ENCODE results near the gene ZFAND6. TPM values are rescaled to one million over a fixed set of nuclear protein-coding genes. Genes with fewer than 3 reads are reported as not detected.

Gene ZFAND6
- total and polyA plus RNA-seq, 7 experiments from 2014 or later, result 51.0 to 113 (median 79.8) TPM

DNA sequence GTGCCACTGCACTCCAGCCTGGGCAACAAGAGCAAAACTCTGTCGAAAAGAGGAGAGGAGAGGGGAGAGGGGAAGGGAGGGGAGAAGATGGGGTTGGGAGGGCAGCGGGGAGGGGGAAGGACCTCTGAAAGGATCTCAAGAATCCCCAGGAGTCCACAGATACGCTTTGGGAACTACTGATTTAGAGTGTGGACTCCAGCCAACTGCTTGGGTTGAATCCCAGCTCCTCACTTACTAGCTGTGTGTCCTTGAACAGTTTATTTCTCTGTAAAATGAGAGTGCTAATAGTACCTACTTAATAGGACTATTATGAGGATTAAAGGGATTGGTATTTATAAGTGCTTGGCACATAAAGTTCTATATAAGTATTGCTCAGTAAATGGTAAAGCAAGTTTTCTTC lies 48.3 kb downstream of the ZFAND6 start:
- H3K36me3 Mint-ChIP-seq, result peaks cover 0 to 13% (median 4%) of the 10 kb centered on the region in 5 donors
- ATAC-seq (no peak), DNase-seq (no peak)
- ChIA-PET POLR2A (no interaction called here), CTCF (no interaction called here)
- intact Hi-C loops (cut with micrococcal nuclease), result no loop called here
- no peak overlapping the region for H3K4me3 ChIP-seq (ENCODE audit: low read length)
- H3K9me3 Mint-ChIP-seq, result no peaks in the 10 kb centered on the region
- H3K36me3 ChIP-seq (ENCODE audit: control insufficient read depth in 2 of 3, insufficient read depth in 3 of 3, low read length in 3 of 3), result peaks cover 0 to 4% (median 0%) of the 10 kb centered on the region in 3 experiments
- no peaks in the 10 kb centered on the region for H3K27me3 Mint-ChIP-seq
- H3K27ac ChIP-seq (ENCODE audit: low read depth, low read length), result no peak overlapping the region
- no peak overlapping the region for H3K27ac Mint-ChIP-seq
- H3K4me3 Mint-ChIP-seq, result no peak overlapping the region
- no peaks in the 10 kb centered on the region for H3K27me3 ChIP-seq (ENCODE audit: control insufficient read depth in 2 of 2, insufficient read depth in 2 of 2, low read length in 2 of 2)
- H3K9me3 ChIP-seq (ENCODE audit: control insufficient read depth in 2 of 3, low read length in 3 of 3), result no peaks in the 10 kb centered on the region
- peaks cover 0 to 8% of the 10 kb centered on the region in 2 donors for H3K4me1 ChIP-seq (ENCODE audit: control insufficient read depth in 2 of 2, insufficient read depth in 2 of 2, low read length in 2 of 2)
- peaks cover 6 to 75% (median 55%) of the 10 kb centered on the region in 7 donors for H3K4me1 Mint-ChIP-seq

DNA sequence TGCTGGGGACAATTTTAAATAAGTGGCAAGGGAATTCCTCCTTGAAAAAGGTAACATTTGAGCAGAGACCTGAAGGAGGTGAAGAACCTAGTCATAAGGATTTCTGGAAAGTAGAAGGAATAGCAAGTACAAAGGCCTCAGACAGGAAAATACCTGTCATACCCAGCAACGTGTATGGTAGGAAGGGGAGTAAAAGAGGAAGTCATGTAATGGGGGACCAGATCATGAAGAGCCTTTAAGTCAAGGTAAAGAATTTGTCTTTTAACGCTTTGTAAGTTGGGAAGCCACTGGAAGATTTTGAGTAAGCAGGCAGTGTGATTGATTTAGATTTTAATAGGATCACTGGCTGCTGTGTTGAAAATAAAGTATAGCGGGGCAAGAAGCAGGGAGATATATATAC lies 49.9 kb downstream of the ZFAND6 start:
- Histone ChIP-seq H3K4me1 (ENCODE audit: control insufficient read depth in 2 of 2, insufficient read depth in 2 of 2, low read length in 2 of 2) (peaks cover 0 to 8% of the 10 kb centered on the region in 2 donors), H3K9me3 (ENCODE audit: control insufficient read depth in 2 of 3, low read length in 3 of 3) (no peaks in the 10 kb centered on the region), H3K4me3 (ENCODE audit: low read length) (no peak overlapping the region), H3K27ac (ENCODE audit: low read depth, low read length) (no peak overlapping the region), H3K36me3 (ENCODE audit: control insufficient read depth in 2 of 3, insufficient read depth in 3 of 3, low read length in 3 of 3) (peaks cover 0 to 4% (median 0%) of the 10 kb centered on the region in 3 experiments), H3K27me3 (ENCODE audit: control insufficient read depth in 2 of 2, insufficient read depth in 2 of 2, low read length in 2 of 2) (no peaks in the 10 kb centered on the region)
- H3K9me3 Mint-ChIP-seq, result no peaks in the 10 kb centered on the region
- CTCF ChIA-PET, result no interaction called here
- no peak overlapping the region for H3K4me3 Mint-ChIP-seq
- H3K4me1 Mint-ChIP-seq, result peaks cover 10 to 79% (median 66%) of the 10 kb centered on the region in 7 donors
- DNase-seq (no peak), ATAC-seq (no peak)
- POLR2A ChIA-PET, result no interaction called here
- H3K27me3 Mint-ChIP-seq, result no peaks in the 10 kb centered on the region
- intact Hi-C loops (cut with micrococcal nuclease), result no loop called here
- peaks cover 0 to 5% (median 2%) of the 10 kb centered on the region in 5 donors for H3K36me3 Mint-ChIP-seq
- H3K27ac Mint-ChIP-seq, result no peak overlapping the region

DNA sequence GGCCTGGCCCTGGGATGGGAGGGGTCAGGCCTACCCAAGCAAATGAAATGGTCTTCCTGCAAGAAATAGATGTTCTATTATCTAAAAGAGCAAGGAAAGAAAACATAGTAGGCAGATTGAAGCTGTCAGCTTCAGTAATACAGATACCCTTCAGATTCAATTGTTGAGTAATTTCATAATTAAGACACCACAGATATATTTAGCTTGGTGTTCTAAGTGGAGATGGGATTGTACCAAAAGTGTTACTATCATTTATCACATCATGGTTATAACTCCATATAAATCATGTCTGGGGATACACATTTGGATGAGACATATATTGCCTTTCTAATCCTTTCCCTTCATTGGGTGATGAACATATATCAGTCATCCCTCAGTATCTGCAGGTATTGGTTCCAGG lies 51.4 kb downstream of the ZFAND6 start:
- ChIA-PET CTCF (no interaction called here), POLR2A (no interaction called here)
- no peaks in the 10 kb centered on the region for H3K4me1 ChIP-seq (ENCODE audit: control insufficient read depth in 2 of 2, insufficient read depth in 2 of 2, low read length in 2 of 2)
- no peak overlapping the region for H3K4me3 ChIP-seq (ENCODE audit: low read length)
- Mint-ChIP-seq H3K9me3 (no peaks in the 10 kb centered on the region), H3K27me3 (no peaks in the 10 kb centered on the region), H3K27ac (no peak overlapping the region), H3K4me1 (peaks cover 7 to 75% (median 63%) of the 10 kb centered on the region in 7 donors), H3K4me3 (no peak overlapping the region), H3K36me3 (peaks cover 0 to under 1% (median 0%) of the 10 kb centered on the region in 5 donors)
- peaks cover 0 to 4% (median 0%) of the 10 kb centered on the region in 3 experiments for H3K36me3 ChIP-seq (ENCODE audit: control insufficient read depth in 2 of 3, insufficient read depth in 3 of 3, low read length in 3 of 3)
- DNase-seq (no peak), ATAC-seq (no peak)
- no peaks in the 10 kb centered on the region for H3K27me3 ChIP-seq (ENCODE audit: control insufficient read depth in 2 of 2, insufficient read depth in 2 of 2, low read length in 2 of 2)
- intact Hi-C loops (cut with micrococcal nuclease), result no loop called here
- no peaks in the 10 kb centered on the region for H3K9me3 ChIP-seq (ENCODE audit: control insufficient read depth in 2 of 3, low read length in 3 of 3)
- H3K27ac ChIP-seq (ENCODE audit: low read depth, low read length), result no peak overlapping the region

DNA sequence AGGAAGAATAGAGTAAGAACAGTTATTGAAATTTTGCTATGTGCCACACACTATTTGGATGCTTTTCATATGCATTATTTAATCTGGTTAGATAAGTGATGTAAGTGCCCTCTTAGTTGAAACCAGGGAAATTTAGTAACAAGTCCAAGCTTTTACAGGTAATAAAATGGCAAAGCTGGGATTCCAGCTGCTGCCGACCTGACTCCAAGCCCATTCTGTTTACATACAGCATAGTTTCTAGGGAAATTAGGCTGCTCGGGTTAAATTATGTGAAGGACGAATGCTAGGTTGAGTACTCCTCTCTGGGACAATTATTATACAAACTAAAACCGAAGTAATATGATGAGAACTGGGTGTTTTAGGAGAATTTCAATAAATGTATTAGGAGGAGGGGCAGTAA lies 54.6 kb downstream of the ZFAND6 start:
- ATAC-seq, result no peak
- Histone ChIP-seq H3K4me3 (ENCODE audit: low read length) (no peak overlapping the region), H3K4me1 (ENCODE audit: control insufficient read depth in 2 of 2, insufficient read depth in 2 of 2, low read length in 2 of 2) (no peaks in the 10 kb centered on the region), H3K27me3 (ENCODE audit: control insufficient read depth in 2 of 2, insufficient read depth in 2 of 2, low read length in 2 of 2) (no peaks in the 10 kb centered on the region), H3K36me3 (ENCODE audit: control insufficient read depth in 2 of 3, insufficient read depth in 3 of 3, low read length in 3 of 3) (peaks cover 0 to 4% (median 0%) of the 10 kb centered on the region in 3 experiments), H3K27ac (ENCODE audit: low read depth, low read length) (no peak overlapping the region), H3K9me3 (ENCODE audit: control insufficient read depth in 2 of 3, low read length in 3 of 3) (no peaks in the 10 kb centered on the region)
- no peak for DNase-seq
- ChIA-PET POLR2A (interaction anchor here (1.1 kb wide), 1 partner anchor 9 kb away, joined by 3 read pairs; no protein-coding TSS in a partner anchor), CTCF (no interaction called here)
- Mint-ChIP-seq H3K27ac (no peak overlapping the region), H3K36me3 (no peaks in the 10 kb centered on the region), H3K27me3 (no peaks in the 10 kb centered on the region), H3K9me3 (no peaks in the 10 kb centered on the region), H3K4me1 (peaks cover 7 to 66% (median 54%) of the 10 kb centered on the region in 7 donors), H3K4me3 (no peak overlapping the region)
- intact Hi-C loops (cut with micrococcal nuclease), result no loop called here

DNA sequence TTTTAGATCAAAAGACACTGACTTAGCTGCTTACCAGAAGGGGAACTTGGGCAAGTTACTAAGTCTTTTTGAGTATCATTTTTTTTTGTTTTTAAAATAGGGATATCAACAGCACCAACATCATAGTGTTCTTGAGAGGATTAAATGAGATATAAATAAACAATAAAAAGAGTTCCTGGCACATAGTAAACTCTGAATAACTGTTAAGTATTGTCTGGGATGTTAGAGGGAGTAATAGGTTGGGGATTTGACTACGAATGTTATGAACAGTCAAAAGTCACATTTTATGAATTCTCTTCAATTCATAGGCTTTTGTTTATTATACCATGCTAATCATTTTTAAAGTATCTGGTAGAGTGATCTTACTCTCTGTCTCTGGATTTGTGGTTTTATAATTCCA lies 55.5 kb downstream of the ZFAND6 start:
- ChIA-PET CTCF (interaction anchor here (1.0 kb wide), 1 partner anchor 34 kb away, joined by 3 read pairs; no protein-coding TSS in a partner anchor), POLR2A (interaction anchor here (0.7 to 1.4 kb wide), 2 partner anchors 11 to 1087 kb away, joined by 4 to 7 read pairs; no protein-coding TSS in a partner anchor)
- Mint-ChIP-seq H3K36me3 (no peaks in the 10 kb centered on the region), H3K27ac (peak overlapping the region in 1 of 9 donors; percentile 74), H3K27me3 (no peaks in the 10 kb centered on the region), H3K9me3 (no peaks in the 10 kb centered on the region), H3K4me3 (no peak overlapping the region), H3K4me1 (peaks cover 7 to 57% (median 45%) of the 10 kb centered on the region in 7 donors)
- Histone ChIP-seq H3K9me3 (ENCODE audit: control insufficient read depth in 2 of 3, low read length in 3 of 3) (no peaks in the 10 kb centered on the region), H3K4me1 (ENCODE audit: control insufficient read depth in 2 of 2, insufficient read depth in 2 of 2, low read length in 2 of 2) (no peaks in the 10 kb centered on the region), H3K36me3 (ENCODE audit: control insufficient read depth in 2 of 3, insufficient read depth in 3 of 3, low read length in 3 of 3) (no peaks in the 10 kb centered on the region), H3K4me3 (ENCODE audit: low read length) (no peak overlapping the region), H3K27me3 (ENCODE audit: control insufficient read depth in 2 of 2, insufficient read depth in 2 of 2, low read length in 2 of 2) (no peaks in the 10 kb centered on the region), H3K27ac (ENCODE audit: low read depth, low read length) (no peak overlapping the region)
- no peak for ATAC-seq
- no peak for DNase-seq
- intact Hi-C loops (cut with micrococcal nuclease), result no loop called here

DNA sequence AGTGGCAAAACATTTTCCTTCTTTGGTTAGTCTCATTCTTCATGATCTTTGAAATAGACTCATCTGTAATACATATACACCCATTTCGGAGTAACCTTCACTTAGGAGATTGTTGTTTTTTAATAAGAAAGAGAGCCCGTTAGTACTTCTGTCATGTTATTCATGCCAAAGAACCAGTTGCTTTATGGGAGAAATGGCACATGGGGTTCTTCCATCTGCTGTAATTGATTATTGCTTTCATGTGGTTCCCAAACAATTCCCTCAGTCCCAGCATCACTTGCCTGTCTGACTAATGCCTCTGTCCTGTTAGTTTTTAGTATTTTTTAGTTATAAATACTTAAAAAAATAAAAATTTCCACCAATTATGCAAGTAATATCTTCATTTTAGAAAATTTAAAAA lies 59.5 kb downstream of the ZFAND6 start:
- Mint-ChIP-seq H3K27ac (no peak overlapping the region), H3K27me3 (no peaks in the 10 kb centered on the region), H3K4me3 (no peak overlapping the region), H3K36me3 (peaks cover 6 to 26% (median 12%) of the 10 kb centered on the region in 5 donors), H3K9me3 (no peaks in the 10 kb centered on the region), H3K4me1 (peaks cover 8 to 27% (median 17%) of the 10 kb centered on the region in 7 donors)
- CTCF ChIA-PET, result interaction anchor here (0.6 kb wide), 1 partner anchor 26 kb away, joined by 3 read pairs; no protein-coding TSS in a partner anchor
- Histone ChIP-seq H3K4me1 (ENCODE audit: control insufficient read depth in 2 of 2, insufficient read depth in 2 of 2, low read length in 2 of 2) (no peaks in the 10 kb centered on the region), H3K27ac (ENCODE audit: low read depth, low read length) (no peak overlapping the region), H3K9me3 (ENCODE audit: control insufficient read depth in 2 of 3, low read length in 3 of 3) (no peaks in the 10 kb centered on the region), H3K27me3 (ENCODE audit: control insufficient read depth in 2 of 2, insufficient read depth in 2 of 2, low read length in 2 of 2) (no peaks in the 10 kb centered on the region), H3K4me3 (ENCODE audit: low read length) (no peak overlapping the region), H3K36me3 (ENCODE audit: control insufficient read depth in 2 of 3, insufficient read depth in 3 of 3, low read length in 3 of 3) (peaks cover 6 to 20% (median 10%) of the 10 kb centered on the region in 3 experiments)
- no peak for DNase-seq
- POLR2A ChIA-PET, result no interaction called here
- no peak for ATAC-seq
- intact Hi-C loops (cut with micrococcal nuclease), result no loop called here

DNA sequence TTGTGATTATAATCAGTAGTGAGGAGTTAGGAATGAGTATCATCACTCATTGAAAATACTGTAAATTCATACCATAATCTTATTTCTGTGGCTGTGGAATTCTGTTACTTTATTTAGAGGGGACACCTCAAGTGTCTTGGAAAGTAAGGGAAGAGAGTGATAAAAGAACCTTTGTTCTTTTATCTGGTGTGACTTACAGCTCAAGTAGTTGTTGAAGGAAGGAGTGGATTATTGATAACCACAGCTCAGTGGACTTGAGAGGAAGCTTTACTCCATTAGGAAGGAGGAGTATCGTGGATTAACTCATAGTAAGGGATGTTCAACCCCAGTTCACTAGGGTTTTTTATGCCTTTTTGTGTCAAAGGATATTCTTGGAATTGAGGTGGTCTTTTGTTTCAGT lies 61.2 kb downstream of the ZFAND6 start:
- H3K27ac Mint-ChIP-seq, result no peak overlapping the region
- ATAC-seq, result no peak
- CTCF ChIA-PET, result interaction anchor here (0.7 kb wide), 1 partner anchor 13 kb away, joined by 3 read pairs; no protein-coding TSS in a partner anchor
- H3K4me3 Mint-ChIP-seq, result no peak overlapping the region
- no peak overlapping the region for H3K27ac ChIP-seq (ENCODE audit: low read depth, low read length)
- no peak for DNase-seq
- no peaks in the 10 kb centered on the region for H3K27me3 ChIP-seq (ENCODE audit: control insufficient read depth in 2 of 2, insufficient read depth in 2 of 2, low read length in 2 of 2)
- H3K27me3 Mint-ChIP-seq, result no peaks in the 10 kb centered on the region
- H3K36me3 Mint-ChIP-seq, result peaks cover 11 to 36% (median 13%) of the 10 kb centered on the region in 5 donors
- peaks cover 6 to 26% (median 10%) of the 10 kb centered on the region in 3 experiments for H3K36me3 ChIP-seq (ENCODE audit: control insufficient read depth in 2 of 3, insufficient read depth in 3 of 3, low read length in 3 of 3)
- no peaks in the 10 kb centered on the region for H3K9me3 Mint-ChIP-seq
- no peak overlapping the region for H3K4me3 ChIP-seq (ENCODE audit: low read length)
- intact Hi-C loops (cut with micrococcal nuclease), result no loop called here
- no peaks in the 10 kb centered on the region for H3K4me1 ChIP-seq (ENCODE audit: control insufficient read depth in 2 of 2, insufficient read depth in 2 of 2, low read length in 2 of 2)
- POLR2A ChIA-PET, result no interaction called here
- no peaks in the 10 kb centered on the region for H3K9me3 ChIP-seq (ENCODE audit: control insufficient read depth in 2 of 3, low read length in 3 of 3)
- peaks cover 3 to 13% (median 9%) of the 10 kb centered on the region in 7 donors for H3K4me1 Mint-ChIP-seq

Data from naive thymus-derived CD4-positive, alpha-beta T cell (primary cell).